CD1c-positive myeloid dendritic cell (primary cell): ENCODE measurements around the gene SNAP47.
A peak's percentile ranks its signal among the peaks of the same experiment; 100 is the strongest.
"Not testable (repeated sequence)": the region's sequence is repeated elsewhere in the genome, so short reads cannot be mapped to it uniquely, and the experiment has no call there.

Experiments used
- DNase-seq: peaks from one replicate; pipeline ENCODE4 v3.0.0-alpha.2; 2016; ENCODE audit errors: extremely low spot score

The SNAP47 gene, protein sequence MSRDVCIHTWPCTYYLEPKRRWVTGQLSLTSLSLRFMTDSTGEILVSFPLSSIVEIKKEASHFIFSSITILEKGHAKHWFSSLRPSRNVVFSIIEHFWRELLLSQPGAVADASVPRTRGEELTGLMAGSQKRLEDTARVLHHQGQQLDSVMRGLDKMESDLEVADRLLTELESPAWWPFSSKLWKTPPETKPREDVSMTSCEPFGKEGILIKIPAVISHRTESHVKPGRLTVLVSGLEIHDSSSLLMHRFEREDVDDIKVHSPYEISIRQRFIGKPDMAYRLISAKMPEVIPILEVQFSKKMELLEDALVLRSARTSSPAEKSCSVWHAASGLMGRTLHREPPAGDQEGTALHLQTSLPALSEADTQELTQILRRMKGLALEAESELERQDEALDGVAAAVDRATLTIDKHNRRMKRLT

DNA sequence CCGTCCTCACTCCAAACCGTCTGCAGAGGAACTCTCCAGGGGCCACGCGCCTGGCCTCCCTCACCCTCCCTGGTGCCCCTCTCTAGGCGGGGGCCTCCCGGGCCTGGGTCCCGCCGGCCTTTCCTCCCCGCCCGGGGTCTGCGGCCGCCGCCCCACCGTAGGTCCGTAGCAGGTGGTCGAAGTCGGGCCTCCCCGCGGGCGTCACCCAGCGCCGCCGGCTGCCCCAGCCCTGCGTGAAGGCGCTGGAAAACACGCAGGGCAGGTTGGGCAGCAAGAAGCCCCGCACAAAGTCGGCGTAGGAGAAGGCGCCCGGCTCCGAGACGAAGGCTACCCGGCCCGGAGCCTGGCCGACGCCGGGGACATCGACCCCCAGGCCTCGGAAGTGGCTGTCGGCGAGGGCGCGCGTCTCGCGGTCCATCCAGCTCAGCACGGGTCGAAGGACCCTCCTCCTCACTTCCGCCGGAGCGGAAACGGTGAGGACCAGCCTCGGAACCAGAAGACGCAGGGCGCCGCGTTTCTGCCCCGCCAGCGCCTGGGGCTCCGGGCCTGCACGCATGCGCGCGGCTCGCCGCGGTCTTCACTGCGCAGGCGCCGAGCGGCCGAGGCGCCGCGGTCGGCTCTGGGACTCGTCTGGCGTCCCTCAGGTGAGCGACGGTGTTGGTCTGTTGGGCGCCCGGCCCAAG, at the start of gene SNAP47, which contains the start of gene JMJD4:
Gene SNAP47, plus strand, starts transcription at position 580 of the 683 bp plus-strand sequence. CDS start 12,302 bp downstream, outside the sequence.
Gene JMJD4, minus strand, starts transcription at position 447 of the 683 bp plus-strand sequence. Its CDS starts 29 bp downstream, at position 418.
- DNase-seq = peak; percentile 94

DNA sequence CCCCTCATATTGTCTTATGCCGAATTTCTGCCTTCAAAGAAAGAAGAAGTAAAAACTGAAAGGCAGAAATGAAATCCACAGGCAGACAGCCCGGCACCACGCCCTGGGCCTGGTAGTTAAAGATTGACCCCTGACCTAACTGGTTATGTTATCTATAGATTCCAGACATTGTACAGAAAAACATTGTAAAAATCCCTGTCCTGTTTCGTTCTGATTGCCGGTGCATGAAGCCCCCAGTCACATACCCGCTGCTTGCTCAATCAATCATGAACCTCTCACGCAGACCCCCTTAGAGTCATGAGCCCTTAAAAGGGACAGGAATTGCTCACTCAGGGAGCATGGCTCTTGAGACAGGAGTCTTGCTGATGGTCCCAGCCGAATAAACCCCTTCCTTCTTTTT, 49.4 kb upstream of the SNAP47 start:
- no peak for DNase-seq

DNA sequence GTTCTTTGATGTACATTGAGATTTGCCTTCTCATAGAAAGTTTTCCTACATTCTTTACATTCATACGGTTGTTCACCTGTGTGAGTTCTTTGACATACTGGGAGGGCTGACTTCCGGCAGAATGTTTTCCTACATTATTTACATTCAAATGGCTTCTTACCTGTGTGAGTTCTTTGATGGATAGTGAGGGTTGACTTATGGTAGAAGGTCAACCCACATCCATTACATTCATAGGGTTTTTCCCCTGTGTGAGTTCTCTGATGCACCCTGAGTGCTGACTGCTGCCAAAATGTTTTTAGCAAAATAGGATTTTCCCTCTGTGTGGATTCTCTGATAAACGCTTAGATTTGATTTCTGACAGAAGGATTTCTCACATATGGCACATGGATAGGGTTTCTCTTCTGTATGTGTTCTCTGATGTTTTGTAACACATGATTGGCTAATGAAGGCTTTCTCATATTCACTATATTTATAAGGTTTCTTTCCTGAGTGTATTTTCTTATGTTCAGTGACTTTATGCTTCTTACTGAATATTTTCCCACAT, 37.8 kb upstream of the SNAP47 start:
- no peak for DNase-seq

DNA sequence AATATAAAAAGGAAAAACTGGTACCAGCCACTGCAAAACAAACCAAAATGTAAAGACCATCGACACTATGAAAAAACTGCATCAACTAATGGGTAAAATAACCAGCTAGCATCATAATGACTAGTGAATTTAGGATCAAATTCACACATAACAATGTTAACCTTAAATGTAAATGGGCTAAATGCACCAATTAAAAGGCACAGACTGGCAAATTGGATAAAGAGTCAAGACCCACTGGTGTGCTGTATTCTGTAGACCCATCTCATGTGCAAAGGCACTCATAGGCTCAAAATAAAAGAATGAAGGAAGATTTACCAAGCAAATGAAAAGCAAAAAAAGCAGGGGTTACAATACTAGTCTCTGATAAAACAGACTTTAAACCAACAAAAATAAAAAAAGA, 33.6 kb upstream of the SNAP47 start:
- DNase-seq = not testable (repeated sequence)

DNA sequence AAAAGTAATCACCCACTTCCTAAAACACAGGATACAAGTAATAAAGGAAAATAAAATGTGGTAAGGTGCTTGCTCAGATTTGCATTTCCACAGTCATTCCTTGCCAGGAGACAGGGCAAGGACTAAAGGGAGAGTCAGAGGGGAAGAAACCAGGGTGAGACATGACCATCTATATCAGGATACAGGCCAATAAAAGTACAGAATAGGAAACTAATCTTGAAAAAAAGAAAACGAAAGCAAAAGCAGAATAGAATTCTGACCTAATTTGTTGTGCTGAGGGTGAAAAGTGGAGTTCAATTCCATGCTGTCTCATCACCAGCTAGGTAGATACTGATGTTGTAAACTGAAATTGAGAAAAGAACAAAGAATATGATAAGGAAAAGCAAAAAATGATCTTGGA, 27.4 kb upstream of the SNAP47 start:
- no peak for DNase-seq

DNA sequence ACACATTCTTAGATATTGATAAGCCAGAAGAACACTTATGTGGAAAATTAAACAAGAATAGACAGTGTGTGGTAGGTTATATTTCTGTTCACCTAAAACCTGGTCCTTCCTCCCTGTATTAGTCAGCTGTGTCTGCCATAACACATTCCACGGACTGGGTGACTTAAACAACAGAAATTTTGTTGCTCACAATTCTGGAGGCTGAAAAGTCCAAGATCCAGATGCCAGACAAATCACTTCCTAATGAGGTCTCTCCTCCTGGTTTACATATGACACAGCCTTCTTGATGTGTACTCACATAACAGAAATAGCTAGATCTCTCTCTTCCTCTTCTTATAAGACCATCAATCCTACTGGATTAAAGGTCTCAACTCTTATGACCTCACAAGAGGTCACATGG, 25.8 kb upstream of the SNAP47 start:
- DNase-seq = no peak

DNA sequence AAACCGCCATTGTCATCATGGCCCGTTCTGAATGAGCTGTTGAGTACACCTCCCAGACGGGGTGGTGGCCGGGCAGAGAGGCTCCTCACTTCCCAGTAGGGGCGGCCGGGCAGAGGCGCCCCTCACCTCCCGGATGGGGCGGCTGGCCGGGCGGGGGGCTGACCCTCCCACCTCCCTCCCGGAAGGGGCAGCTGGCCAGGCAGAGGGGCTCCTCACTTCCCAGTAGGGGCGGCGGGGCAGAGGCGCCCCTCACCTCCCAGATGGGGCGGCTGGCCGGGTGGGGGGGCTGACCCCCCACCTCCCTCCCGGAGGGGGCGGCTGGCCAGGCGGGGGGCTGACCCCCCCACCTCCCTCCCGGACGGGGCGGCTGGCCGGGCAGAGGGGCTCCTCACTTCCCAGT, 24.8 kb upstream of the SNAP47 start:
- not testable (repeated sequence) for DNase-seq

DNA sequence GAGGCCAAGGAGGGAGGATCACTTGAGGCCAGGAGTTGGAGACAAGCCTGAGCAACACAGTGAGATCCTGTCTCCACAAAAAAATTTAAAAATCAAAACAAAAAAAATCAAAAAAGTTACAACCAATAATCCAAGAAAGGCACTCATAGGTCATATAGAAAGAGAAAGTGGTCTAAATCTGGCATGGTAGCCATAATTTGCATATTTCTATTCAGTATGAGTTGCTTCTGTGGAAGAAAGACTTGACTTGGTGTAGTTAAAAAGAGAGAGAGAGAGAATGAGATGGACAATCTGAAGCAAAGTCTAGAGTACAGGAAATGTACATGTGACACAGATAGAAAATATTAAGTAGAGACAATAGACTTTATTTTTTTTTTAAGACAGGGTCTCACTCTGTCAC, 22.6 kb upstream of the SNAP47 start:
- no peak for DNase-seq

DNA sequence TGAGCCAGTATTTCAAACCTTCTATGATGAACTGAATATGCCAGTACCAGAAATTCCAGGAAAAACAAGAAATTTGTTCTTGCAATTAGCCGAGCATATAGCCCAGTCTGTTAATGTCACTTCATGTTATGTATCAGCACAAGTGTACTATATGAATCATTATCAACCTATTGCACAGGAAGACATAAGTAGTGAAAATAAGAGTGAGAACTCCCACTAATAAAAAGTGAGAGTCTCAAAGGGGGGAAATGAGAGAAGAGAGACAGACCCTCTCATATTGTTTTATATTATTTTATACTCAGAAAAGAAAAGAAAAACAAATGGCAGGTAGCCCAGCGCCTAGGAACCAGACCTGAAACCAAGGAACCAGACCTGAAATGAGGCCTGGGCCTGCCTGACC, 16.3 kb upstream of the SNAP47 start:
- no peak for DNase-seq

DNA sequence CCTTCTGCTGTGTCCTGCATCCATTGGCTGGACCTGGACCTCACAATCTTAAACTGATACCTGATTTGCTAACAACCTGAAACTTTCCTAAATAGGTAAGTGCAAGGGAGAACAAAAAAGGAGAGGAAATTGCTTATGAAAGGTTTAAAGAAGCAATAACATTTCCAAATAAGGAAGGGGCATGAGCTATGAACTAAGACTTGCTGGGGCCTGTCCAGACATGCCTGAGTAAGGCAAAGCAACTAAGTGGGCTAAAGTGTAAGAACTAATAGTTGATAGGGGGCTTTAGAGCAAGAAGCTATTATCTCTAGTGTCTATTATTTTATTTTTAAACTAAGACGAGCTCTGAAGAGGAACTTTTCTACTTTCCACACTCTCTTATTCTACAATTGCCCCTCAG, 11.8 kb upstream of the SNAP47 start:
- DNase-seq = no peak

DNA sequence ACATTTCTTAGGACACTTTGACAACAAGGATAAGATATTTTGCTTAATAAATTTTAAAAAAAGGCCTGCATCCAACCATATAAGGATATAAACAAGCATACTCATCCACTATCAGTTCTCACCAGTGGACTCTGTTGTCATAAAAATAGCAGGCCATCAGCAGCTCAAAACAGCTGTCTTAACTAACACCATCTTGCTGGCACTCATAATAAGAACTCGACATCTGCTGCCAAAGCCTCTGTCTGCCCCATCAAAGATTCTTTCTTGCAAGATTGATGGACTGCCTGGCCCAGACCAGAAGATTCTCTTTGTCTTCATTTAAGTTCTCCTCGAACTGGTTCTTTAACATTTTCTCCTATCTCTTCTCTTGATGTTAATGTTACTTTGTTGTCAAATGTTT, 10.2 kb upstream of the SNAP47 start:
- no peak for DNase-seq

DNA sequence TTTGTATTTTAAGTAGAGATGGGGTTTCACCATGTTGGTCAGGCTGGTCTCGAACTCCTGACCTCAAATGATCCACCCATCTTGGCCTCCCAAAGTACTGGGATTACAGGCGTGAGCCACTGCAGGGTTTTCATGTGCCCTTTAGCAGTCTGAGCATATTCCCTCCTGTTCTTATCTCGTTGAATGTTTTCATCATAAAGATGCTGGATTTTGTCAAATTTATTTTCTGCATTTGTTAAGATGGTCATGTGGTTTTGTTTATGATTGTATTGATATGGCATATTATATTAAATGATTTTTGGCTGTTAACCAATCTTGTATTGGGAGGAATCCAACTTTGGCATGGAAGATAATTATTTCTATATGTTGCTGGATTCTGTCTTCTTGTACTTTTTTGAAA, 8.9 kb upstream of the SNAP47 start:
- no peak for DNase-seq

DNA sequence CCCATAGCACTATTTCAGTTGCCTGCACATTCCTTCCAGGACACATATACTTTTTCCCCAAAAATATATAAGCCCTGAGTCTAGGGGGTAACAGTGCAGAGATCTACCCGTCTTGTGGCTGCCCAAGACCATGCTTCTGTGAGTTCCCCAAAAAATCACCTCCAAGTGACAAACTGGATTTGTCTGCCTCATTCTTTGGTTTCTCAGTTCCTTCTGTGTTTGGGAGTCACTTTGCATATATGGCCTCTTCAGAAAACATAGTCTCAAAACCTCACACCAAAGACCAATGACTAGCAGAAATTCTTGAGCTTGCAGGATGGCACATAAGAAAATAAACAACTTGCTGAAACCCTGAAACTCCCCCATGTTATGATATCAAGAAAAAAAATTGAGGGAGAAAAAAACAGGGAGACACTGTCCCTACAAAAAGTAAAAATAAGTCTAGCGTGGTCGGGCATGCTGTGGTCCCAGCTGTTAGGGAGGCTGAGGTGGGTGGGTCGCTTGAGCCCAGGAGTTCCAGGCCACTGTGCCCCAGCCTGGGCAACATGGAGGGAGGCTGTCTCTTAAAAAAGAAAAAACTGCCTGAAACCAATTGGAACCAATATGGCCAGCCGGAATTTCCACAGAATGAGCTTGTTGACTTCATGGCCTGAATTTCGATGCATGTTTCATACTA, 8.2 kb upstream of the SNAP47 start:
- DNase-seq = no peak

DNA sequence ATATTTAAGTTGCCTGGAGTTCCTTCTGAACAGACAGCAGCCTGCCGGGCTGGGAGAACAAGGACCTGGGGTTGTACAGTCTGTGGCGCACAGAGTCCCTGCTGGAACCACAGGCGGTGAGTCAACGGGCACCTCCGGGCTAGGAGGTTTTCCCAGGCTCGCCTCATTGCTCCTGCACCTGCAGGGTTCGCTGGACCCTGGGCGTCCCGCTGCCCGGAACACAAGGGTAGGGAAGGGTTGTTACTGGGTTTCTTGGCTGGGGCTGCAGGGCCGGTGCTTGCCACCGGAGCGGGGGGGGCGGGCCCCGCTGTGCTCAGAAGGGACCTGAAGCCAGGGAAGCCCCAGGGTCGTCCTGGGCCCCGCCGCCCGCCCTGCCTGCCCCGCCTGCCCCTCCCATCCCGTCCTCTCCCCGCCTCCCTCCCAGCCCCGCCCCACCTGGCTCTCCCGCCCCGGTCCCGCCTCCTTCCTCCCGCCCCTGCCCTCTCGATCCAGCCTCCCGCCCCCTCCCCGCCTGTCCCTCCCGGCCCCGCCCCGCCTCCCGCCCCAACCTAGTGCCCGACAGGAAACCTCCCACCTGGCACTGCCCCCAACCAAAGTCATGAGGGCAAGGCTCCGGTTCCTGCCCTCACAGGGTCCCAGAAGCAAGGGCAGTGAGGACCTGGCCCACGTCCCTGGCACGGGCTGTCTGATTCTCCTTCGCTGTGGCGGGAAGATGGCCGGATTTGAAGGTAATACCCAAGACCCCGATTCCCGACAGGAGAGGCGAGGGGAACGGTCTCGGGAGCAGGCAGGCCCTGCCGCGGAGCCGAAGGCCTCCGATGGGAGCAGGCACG, 7.0 kb upstream of the SNAP47 start:
- peak; percentile 38 for DNase-seq

DNA sequence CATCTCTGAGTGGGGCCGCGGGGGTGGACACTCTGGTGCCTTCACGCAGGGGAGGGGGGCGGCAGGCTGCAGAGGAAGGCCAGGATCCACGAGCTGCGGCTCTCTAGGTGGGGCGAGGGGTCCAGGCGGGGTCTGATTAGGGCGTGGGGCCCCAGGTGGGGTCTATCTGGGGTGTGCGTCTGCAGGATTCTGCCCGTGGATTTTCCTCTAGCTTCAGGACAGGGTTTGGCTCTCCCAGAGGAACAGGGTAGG, 6.4 kb upstream of the SNAP47 start:
- no peak for DNase-seq

DNA sequence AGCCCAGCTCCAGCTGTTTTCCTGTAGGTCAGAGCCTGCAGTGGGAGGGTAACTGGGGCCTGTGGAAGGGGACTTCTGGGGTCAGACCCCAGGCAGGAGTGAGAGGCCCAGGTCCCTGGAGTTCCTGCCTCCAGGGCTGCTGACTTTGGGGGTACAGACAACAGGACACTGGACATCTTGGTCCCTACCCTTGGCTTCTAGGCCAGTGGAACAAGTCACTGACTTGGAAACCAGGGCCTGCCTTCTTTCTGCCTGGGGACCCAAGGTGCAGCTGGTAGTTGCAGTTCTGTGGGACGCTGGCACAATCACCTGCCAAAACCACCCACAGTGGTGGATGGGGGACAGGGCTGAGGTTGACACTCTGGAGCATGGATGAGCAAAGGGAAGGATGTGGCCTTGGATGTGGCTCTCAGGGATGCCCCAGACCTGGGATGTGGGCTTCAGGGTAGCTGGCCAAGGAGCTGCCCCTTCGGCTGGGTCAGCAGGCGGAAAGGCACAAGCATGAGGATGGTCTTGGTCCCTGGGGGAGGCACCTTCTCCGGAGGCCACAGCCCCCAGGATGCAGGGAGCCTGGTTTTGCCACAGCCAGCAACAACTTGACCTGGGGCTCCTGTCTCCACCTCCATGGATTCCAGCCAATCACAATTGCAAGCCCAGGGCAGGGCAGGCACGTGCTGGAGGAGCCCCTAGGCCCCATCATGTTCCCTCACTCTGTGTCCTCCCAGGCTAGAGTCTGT, 5.9 kb upstream of the SNAP47 start:
- DNase-seq = no peak

DNA sequence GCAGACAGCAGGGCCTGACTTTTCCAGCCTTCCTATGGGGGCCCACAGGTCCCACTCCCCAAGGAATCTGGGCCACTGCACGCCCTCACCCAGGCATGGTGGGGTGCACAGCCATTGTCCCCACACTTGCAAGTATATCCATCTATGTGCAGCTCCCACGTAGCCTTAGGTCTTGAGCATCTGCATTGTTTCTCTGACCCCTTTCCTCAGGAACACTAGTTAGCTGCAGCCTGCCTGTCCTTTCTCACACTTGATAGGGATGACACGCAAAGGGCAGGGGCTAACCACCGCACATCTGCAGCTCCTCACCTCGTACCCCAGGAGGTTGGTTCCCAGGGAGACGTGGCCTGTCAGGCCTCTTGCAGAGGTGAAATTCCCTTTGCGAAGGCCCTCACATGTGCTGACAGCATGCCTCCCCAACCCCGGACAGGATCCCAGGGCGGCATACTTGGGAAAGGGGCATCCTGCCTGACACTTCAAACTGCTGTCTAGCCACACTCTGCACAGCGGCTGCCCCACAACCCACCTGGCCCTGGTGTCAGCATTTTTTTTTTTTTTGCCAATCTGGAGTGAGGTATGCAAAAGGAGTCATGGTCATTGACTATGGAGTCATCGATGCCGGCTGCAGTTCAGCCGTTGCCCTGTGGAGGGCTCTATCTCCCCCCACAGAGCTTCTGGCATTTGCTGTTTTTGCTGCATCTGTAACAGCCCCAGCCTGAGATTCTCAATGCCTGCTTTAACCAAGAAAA, 5.2 kb upstream of the SNAP47 start:
- peak; percentile 21 for DNase-seq

DNA sequence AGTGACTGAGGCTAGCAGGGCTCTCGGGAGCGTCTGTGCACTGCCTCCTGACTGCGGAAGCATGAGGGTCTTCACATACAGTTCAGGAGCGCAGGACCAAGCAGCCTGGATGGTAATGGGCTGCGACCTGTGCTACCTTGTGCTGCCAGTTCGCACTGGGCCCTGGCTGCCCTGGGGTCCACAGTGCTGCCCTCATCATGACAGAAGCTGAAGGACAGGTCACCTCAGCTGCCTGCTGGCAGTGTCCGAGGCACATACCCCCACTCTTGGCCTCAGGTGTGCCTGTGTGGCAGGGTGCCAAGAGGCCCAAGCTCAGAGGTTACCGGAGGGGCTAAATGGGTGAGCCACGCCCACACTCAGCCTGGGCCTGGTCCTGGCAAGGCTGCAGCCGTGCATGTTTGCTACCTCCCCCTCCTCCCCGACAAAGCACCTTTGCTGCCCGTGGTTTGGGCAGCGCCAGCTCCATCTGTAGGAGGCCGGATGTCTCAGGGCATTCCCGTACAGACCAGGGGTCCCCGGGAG, 4.5 kb upstream of the SNAP47 start:
- DNase-seq = no peak

DNA sequence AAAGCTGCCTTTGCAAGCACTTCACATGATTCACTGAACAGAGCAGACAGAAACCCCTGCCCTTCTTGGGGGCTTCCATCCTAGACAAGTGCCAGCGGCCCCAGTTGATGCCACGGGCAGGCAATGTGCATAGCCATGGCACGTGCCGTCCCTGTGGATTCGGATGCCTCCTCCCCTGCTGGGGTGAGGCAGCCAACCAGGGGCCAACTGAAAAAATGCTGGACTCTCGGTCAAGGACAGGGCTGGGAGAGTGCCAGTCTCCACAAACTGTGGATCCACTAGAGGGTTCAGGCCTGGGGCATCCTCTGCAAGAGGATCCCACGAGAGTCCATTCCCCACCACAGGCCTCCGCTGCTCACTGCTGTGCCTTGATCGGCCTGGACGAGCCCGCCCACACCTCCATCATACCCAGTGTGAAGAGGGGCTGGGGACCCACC, 4.0 kb upstream of the SNAP47 start:
- no peak for DNase-seq
